GM21390 (cell line): ENCODE measurements around the gene ADCY7.

Source experiments
- ATAC-seq: cut with Tn5 transposase; IDR thresholded peaks from one replicate; pipeline ENCODE4 v1.9.1; 2021; ENCODE audit not compliant: unreplicated experiment

Gene ADCY7

GRCh38 chr16:50247906-50248608 lies 18.3 kb upstream of the ADCY7 start:
- no peak for ATAC-seq

GRCh38 chr16:50248845-50249244 lies 17.5 kb upstream of the ADCY7 start:
- no peak for ATAC-seq

- ATAC-seq = no peak
These were observed 14.8 kb upstream of the ADCY7 start for GRCh38 chr16:50251375-50252081.

- no peak for ATAC-seq
These were observed 14.2 kb upstream of the ADCY7 start for GRCh38 chr16:50252082-50252611.

GRCh38 chr16:50252874-50253513 lies 13.4 kb upstream of the ADCY7 start:
- no peak for ATAC-seq

GRCh38 chr16:50253514-50253910 lies 12.8 kb upstream of the ADCY7 start:
- ATAC-seq = no peak

- no peak for ATAC-seq
These were observed 12.3 kb upstream of the ADCY7 start for GRCh38 chr16:50254072-50254471.

GRCh38 chr16:50255538-50255937 lies 10.8 kb upstream of the ADCY7 start:
- ATAC-seq = no peak

GRCh38 chr16:50256604-50257003 lies 9.7 kb upstream of the ADCY7 start:
- no peak for ATAC-seq

GRCh38 chr16:50257876-50258275 lies 8.5 kb upstream of the ADCY7 start:
- ATAC-seq = no peak

GRCh38 chr16:50259334-50260205 lies 6.8 kb upstream of the ADCY7 start:
- ATAC-seq = no peak

GRCh38 chr16:50260206-50261159 lies 5.9 kb upstream of the ADCY7 start:
- ATAC-seq = no peak

GRCh38 chr16:50261160-50261706 lies 5.1 kb upstream of the ADCY7 start:
- no peak for ATAC-seq

GRCh38 chr16:50261707-50262235 lies 4.6 kb upstream of the ADCY7 start:
- no peak for ATAC-seq

- ATAC-seq = no peak
These were observed 3.1 kb upstream of the ADCY7 start for GRCh38 chr16:50263060-50263909.

- ATAC-seq = no peak
These were observed 2.1 kb upstream of the ADCY7 start for GRCh38 chr16:50263940-50264929.

- no peak for ATAC-seq
These were observed 1.1 kb upstream of the ADCY7 start for GRCh38 chr16:50265260-50265659.
